Stimulated activated CD8-positive, alpha-beta memory T cell treated with anti-CD3 and anti-CD28 coated beads, Interleukin-4, amount 100 ng/mL, for 4 hours (primary cell): ENCODE measurements around the gene TAF11L3.
"Not testable (repeated sequence)": the region's sequence is repeated elsewhere in the genome, so short reads cannot be mapped to it uniquely, and the experiment has no call there.

Source experiments
- DNase-seq, 2 donors: peaks; one replicate each; pipeline ENCODE4 v3.0.0-alpha.2; 2020; ENCODE audit warnings: low read depth in 2 of 2, low spot score in 1 of 2

The TAF11L3 gene

GRCh38 chr5:17518067-17518466, at the start of gene TAF11L3:
TSS of gene TAF11L3 (plus strand) at chr5:17518367.
- not testable (repeated sequence) for DNase-seq

DNA sequence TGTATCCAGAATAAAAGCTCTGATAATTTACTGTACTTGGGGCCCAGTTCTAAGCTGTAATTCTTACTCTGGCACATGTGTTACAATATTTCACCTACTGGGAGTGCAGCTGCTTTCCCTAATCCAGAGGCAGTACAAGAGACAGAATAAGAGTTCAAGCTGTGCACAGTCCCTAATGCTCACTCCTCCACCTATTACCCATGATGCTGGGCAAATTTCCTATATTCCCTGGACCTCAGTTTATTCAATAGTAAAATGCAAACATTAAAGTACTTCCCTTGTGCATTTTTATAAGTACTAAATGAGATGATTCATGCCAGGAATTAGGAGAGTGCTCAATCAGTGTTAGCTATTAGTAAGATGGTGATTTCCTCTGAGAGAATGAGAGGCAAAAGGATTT, 48.1 kb upstream of the TAF11L3 start:
- no peak for DNase-seq

- DNase-seq, result not testable (repeated sequence)
These were observed 43.1 kb upstream of the TAF11L3 start for GRCh38 chr5:17475064-17475463.

GRCh38 chr5:17477043-17477442, 41.1 kb upstream of the TAF11L3 start:
- no peak for DNase-seq

GRCh38 chr5:17477573-17478265, 40.4 kb upstream of the TAF11L3 start:
- no peak for DNase-seq

GRCh38 chr5:17481378-17481777, 36.8 kb upstream of the TAF11L3 start:
- DNase-seq, result no peak

GRCh38 chr5:17482790-17483189, 35.4 kb upstream of the TAF11L3 start:
- DNase-seq, result no peak

- DNase-seq, result not testable (repeated sequence)
These were observed 31.5 kb upstream of the TAF11L3 start for GRCh38 chr5:17486464-17487173.

DNA sequence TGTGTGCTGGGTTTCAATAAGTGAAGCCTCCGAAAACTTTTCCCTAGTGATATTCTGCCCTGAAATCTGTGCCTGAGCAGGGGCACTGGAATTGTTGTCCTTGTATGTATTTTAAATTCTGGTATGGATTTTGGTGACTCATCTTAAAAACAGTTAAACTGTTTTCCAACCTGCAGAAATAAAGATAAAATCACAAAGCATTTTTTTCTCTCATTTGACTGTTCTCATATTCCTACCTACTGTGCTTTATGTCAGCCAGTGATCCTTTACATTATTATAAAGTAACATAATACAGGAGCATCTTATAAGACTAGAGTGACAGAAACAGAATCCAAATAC, 31.0 kb upstream of the TAF11L3 start:
- DNase-seq, result no peak

GRCh38 chr5:17491257-17491656, 26.9 kb upstream of the TAF11L3 start:
- not testable (repeated sequence) for DNase-seq

DNA sequence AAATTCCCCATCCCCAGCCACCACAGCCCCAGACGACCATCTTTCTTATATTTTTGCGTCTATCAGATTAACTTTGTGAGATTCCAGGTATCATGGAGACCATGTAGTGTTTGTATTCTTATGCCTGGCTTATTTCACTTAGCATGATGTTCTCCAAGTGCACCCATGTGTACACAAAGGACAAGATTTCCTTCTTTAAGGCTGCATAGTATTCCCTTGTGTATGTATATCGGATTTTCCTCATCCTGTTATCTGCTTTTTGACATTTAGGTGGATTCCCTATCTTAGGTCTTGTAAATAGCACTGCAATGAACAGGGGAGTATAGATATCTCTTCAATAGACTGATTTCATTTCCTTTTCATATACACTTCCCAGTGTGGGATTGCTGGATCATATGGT, 25.4 kb upstream of the TAF11L3 start:
- no peak for DNase-seq

DNA sequence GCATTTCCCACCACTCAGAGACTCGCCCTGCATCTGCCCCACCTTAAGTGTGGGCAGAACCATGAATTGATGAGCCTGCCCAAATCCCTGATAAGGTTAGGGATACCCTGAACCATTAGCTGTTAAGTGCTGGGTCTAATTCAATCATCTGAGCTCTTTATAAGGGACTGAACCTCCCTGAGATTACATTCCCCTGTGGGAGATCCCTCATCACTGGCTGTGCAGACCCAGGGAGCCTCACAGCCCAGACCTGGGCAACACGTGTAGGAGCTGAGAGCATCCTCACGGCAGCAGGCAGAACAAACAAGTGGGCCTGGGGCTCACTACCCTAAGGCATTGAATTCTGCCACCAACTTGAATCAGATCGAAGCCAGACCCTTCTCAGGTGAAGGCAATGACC, 20.7 kb upstream of the TAF11L3 start:
- no peak for DNase-seq

GRCh38 chr5:17497931-17498330, 20.2 kb upstream of the TAF11L3 start, which contains the start of gene TAF11L2:
TSS of gene TAF11L2 (plus strand) at chr5:17498231.
- DNase-seq, result not testable (repeated sequence)

GRCh38 chr5:17511775-17512325, 6.3 kb upstream of the TAF11L3 start:
- no peak for DNase-seq

GRCh38 chr5:17517526-17517925, 641 bp upstream of the TAF11L3 start:
- not testable (repeated sequence) for DNase-seq

- not testable (repeated sequence) for DNase-seq
These were observed 1.3 kb downstream of the TAF11L3 start for GRCh38 chr5:17519508-17519907.

DNA sequence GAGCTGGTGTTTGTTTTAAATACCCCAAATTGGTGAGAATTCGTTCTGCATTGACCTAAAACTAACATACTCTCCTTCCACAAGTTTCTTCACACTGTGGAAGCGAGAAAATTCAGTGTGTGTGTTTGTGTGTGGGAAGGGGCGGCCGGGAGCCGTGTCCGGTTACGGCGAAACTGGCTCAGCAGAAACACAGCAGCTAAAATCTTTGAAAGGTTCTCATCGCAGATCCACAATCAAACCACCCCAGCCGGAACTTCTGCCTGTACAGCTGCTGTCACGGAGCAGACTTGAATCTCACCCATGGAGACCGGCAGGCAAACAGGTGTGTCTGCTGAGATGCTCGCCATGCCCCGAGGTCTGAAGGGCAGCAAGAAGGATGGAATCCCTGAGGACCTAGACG, 3.3 kb downstream of the TAF11L3 start, which contains the start of gene TAF11L4:
Gene TAF11L4, plus strand, starts transcription at position 301 of the 400 bp plus-strand sequence.
- not testable (repeated sequence) for DNase-seq

DNA sequence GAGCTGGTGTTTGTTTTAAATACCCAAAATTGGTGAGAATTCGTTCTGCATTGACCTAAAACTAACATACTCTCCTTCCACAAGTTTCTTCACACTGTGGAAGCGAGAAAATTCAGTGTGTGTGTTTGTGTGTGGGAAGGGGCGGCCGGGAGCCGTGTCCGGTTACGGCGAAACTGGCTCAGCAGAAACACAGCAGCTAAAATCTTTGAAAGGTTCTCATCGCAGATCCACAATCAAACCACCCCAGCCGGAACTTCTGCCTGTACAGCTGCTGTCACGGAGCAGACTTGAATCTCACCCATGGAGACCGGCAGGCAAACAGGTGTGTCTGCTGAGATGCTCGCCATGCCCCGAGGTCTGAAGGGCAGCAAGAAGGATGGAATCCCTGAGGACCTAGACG, 6.8 kb downstream of the TAF11L3 start, which contains the start of gene TAF11L5:
Gene TAF11L5, plus strand, starts transcription at position 301 of the 400 bp plus-strand sequence.
- DNase-seq, result not testable (repeated sequence)

GRCh38 chr5:17526504-17526903, 8.3 kb downstream of the TAF11L3 start:
- DNase-seq, result not testable (repeated sequence)

DNA sequence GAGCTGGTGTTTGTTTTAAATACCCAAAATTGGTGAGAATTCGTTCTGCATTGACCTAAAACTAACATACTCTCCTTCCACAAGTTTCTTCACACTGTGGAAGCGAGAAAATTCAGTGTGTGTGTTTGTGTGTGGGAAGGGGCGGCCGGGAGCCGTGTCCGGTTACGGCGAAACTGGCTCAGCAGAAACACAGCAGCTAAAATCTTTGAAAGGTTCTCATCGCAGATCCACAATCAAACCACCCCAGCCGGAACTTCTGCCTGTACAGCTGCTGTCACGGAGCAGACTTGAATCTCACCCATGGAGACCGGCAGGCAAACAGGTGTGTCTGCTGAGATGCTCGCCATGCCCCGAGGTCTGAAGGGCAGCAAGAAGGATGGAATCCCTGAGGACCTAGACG, 10.2 kb downstream of the TAF11L3 start, which contains the start of gene TAF11L6:
Gene TAF11L6, plus strand, starts transcription at position 301 of the 400 bp plus-strand sequence.
- DNase-seq, result not testable (repeated sequence)
